Tibial nerve (tissue), 4 donors: Measurements from ENCODE around the gene CDX2. TPM values are rescaled to one million over a fixed set of nuclear protein-coding genes. Genes with fewer than 3 reads are reported as not detected.

ENCODE experiments used
- DNase-seq, 2 donors: peaks; one replicate each; pipeline ENCODE4 v3.0.0-alpha.2; 2019; ENCODE audit warnings: low spot score in 2 of 2
- H3K27ac ChIP-seq, 4 donors: fragments of 200-600 bp; sonication (generic) in 3 of 4; one replicate each; pipeline ENCODE4 v1.5.1; 2017 to 2019; ENCODE audit warnings: mild to moderate bottlenecking in 1 of 4
- H3K27me3 ChIP-seq, 2 donors: fragments of 200-600 bp; sonication (generic) in 1 of 2; one replicate each; pipeline versions ENCODE4 v1.5.1 to v1.6.0; 2017 to 2019
- H3K36me3 ChIP-seq, 3 donors: fragments of 200-600 bp; sonication (generic); one replicate each; pipeline ENCODE4 v1.5.1; 2018 to 2019
- H3K4me1 ChIP-seq, 4 donors: fragments of 200-600 bp; sonication (generic) in 3 of 4; one replicate each; pipeline ENCODE4 v1.5.1; 2017 to 2019
- H3K4me3 ChIP-seq, 4 donors: fragments of 200-600 bp; sonication (generic) in 3 of 4; one replicate each; pipeline ENCODE4 v1.5.1; 2017 to 2019; ENCODE audit warnings: mild to moderate bottlenecking in 1 of 4, moderate library complexity in 1 of 4
- H3K9me3 ChIP-seq, 4 donors: fragments of 200-600 bp; sonication (generic) in 3 of 4; one replicate each; pipeline ENCODE4 v1.5.1; 2017 to 2019
- EP300 ChIP-seq, 2 donors: sonication (generic); formaldehyde crosslinking; IDR thresholded peaks; one replicate each; pipeline ENCODE4 v1.6.1; 2017; ENCODE audit warnings: antibody characterized with exemption in 2 of 2, mild to moderate bottlenecking in 1 of 2
- POLR2A ChIP-seq, 2 donors: fragments of 450-650 bp; IDR thresholded peaks; one replicate each; pipeline ENCODE4 v1.6.1; 2017; ENCODE audit warnings: antibody characterized with exemption in 2 of 2, mild to moderate bottlenecking in 2 of 2, moderate library complexity in 2 of 2
- WGBS, 2 donors: methylation state at CpG; one replicate each; pipeline ENCODE4 v1.1.5; 2018; 5-methylcytosine and 5-hydroxymethylcytosine counted together
- total RNA-seq, 4 donors: library from RNA; depleted of rRNA; stranded (reverse); fragments of >200 nt; gene quantifications; one replicate each; pipeline ENCODE4 v1.1.0, GENCODE V29; 2016
- TF ChIP-seq, protein P1 (sequence below), 5 experiments: fragments of 200-600 bp in 3 of 5; fragments of 450-650 bp in 2 of 5; sonication (generic) in 3 of 5; IDR thresholded peaks; one replicate each; pipeline ENCODE4 v1.5.1; 2016 to 2019; ENCODE audit warnings: antibody characterized with exemption in 5 of 5, mild to moderate bottlenecking in 3 of 5, moderate library complexity in 2 of 5

CDX2 gene
- total RNA-seq, 4 donors from 2014 or later = not detected

DNA sequence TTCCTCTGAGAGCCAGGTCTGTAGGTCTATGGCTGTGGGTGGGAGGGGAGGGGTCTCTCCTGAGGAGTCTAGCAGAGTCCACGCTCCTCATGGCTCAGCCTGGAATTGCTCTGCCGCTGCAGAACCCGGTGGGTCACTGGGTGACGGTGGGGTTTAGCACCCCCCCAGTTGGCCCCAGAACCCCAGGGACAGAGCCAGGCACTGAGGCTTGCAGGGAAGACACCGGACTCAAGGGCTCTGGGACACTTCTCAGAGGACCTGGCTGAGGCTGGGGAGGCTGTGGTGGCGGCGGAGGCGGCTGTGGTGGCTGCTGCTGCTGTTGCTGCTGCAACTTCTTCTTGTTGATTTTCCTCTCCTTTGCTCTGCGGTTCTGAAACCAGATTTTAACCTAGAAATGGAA, 6.1 kb downstream of the CDX2 start:
- WGBS, 2 donors = 62 to 69% methylated on average over 9 of the region's 9 CpGs
- H3K4me1 ChIP-seq = peaks cover 0 to 41% (median 18%) of the 10 kb centered on the region in 4 donors

DNA sequence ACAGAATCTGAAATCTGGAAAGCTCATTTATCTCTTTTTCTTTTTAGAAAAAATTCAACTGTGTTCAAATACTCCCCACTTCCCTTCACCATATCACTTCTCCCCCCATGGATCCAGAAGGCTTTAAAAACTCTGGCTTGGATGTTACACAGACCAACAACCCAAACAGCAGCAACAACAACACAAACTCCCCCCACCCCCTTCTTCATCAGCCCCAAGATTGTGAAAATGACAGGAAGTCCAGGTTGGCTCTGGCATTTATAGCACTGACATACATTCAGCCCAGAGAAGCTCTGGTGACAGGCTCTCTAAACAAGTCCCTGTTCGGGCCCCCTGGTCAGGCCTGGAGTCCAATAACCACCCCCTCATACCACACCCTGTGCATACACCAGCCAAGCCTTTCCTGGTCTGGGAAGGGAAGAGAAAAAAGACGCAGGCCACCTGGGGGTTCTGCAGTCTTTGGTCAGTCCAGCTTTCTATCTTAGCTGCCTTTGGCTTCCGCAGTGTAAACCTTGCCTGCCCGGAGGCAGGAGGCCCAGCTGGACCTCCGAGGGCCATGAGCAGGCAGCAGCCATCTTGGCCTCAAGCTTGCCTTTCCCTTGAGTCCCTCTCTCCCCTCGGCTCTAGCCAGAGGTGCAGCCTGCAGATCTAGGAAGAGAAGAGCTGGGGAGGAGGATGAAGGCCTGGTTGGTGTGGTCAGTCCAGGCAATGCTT, 6.8 kb downstream of the CDX2 start:
- no peaks in the 10 kb centered on the region for H3K36me3 ChIP-seq

More for the DNA sequence above, 6.1 kb downstream of the CDX2 start:
- H3K27me3 ChIP-seq = peaks cover 5 to 100% of the 10 kb centered on the region in 2 donors
- H3K9me3 ChIP-seq = no peaks in the 10 kb centered on the region
- H3K36me3 ChIP-seq = no peaks in the 10 kb centered on the region
- H3K4me3 ChIP-seq = no peak overlapping the region
- no peak overlapping the region for H3K27ac ChIP-seq
- DNase-seq = no peak
- TF ChIP-seq, protein P1, sequence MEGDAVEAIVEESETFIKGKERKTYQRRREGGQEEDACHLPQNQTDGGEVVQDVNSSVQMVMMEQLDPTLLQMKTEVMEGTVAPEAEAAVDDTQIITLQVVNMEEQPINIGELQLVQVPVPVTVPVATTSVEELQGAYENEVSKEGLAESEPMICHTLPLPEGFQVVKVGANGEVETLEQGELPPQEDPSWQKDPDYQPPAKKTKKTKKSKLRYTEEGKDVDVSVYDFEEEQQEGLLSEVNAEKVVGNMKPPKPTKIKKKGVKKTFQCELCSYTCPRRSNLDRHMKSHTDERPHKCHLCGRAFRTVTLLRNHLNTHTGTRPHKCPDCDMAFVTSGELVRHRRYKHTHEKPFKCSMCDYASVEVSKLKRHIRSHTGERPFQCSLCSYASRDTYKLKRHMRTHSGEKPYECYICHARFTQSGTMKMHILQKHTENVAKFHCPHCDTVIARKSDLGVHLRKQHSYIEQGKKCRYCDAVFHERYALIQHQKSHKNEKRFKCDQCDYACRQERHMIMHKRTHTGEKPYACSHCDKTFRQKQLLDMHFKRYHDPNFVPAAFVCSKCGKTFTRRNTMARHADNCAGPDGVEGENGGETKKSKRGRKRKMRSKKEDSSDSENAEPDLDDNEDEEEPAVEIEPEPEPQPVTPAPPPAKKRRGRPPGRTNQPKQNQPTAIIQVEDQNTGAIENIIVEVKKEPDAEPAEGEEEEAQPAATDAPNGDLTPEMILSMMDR (IDR thresholded peaks at IDR 0.05) = no peak
- TF ChIP-seq POLR2A (IDR thresholded peaks at IDR 0.05) (no peak), EP300 (IDR thresholded peaks at IDR 0.05) (no peak)

DNA sequence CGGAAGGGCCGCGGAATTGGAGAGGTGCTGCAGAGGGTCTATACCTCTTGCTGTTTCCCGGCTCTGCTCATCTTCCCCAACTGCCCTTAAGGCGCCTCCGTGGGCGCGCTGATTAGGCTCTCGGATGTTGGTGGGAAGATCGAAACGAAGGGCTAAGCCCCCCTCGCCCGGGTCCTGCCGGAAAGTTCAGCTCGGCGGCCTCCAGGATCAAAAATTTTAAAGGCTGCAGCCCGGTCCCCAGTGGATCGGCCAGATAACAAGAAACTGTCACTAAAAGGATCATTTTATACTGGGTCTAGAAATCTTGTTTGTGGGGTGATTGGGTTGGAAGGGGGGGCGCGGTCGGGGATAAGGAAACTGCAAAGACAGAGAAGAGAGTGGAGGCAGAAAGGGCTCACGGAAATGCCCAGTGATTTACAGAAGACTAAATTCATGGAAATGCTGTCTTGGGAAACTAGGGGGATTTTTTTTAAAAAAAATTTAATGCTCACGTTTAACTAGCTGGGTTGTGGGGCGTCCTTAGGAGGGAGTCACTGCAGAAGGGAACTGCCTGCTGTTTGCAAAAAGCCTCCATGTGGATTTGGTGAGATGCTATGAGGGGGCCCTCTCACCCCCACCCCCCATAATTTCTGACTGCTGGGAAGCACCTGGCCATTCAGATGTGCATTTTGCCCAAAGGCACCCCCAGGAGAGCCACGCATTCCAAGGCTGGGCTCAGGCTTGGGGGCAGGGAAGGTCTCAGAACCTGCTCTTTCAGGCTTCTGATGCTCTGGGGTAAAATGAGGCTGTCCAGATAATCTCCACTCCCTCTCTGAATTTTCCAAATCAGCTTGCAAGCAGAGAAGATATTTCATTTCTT, 7.7 kb downstream of the CDX2 start:
- peak overlapping the region; percentile 17 to 47 (median 28) for H3K4me3 ChIP-seq
- H3K4me1 ChIP-seq = peaks cover 0 to 26% (median 17%) of the 10 kb centered on the region in 4 donors
- 14% methylated on average over 21 of the region's 25 CpGs for WGBS, 2 donors
- peaks cover 5 to 100% of the 10 kb centered on the region in 2 donors for H3K27me3 ChIP-seq
- no peak for DNase-seq
- TF ChIP-seq POLR2A (IDR thresholded peaks at IDR 0.05) (no peak), EP300 (IDR thresholded peaks at IDR 0.05) (no peak)
- TF ChIP-seq, protein P1 (IDR thresholded peaks at IDR 0.05) = no peak
- peak overlapping the region in 1 of 4 donors; percentile 47 for H3K27ac ChIP-seq
- H3K9me3 ChIP-seq = no peaks in the 10 kb centered on the region
- no peaks in the 10 kb centered on the region for H3K36me3 ChIP-seq

More for the DNA sequence above, 6.8 kb downstream of the CDX2 start:
- DNase-seq = no peak
- Histone ChIP-seq H3K27me3 (peaks cover 5 to 100% of the 10 kb centered on the region in 2 donors), H3K4me1 (peaks cover 0 to 34% (median 18%) of the 10 kb centered on the region in 4 donors), H3K4me3 (no peak overlapping the region), H3K27ac (no peak overlapping the region), H3K9me3 (no peaks in the 10 kb centered on the region)
- TF ChIP-seq EP300 (IDR thresholded peaks at IDR 0.05) = no peak
- TF ChIP-seq, protein P1 (IDR thresholded peaks at IDR 0.05) = no peak
- no peak for TF ChIP-seq POLR2A (IDR thresholded peaks at IDR 0.05)
- WGBS, 2 donors = 37 to 41% methylated on average over 6 of the region's 6 CpGs

DNA sequence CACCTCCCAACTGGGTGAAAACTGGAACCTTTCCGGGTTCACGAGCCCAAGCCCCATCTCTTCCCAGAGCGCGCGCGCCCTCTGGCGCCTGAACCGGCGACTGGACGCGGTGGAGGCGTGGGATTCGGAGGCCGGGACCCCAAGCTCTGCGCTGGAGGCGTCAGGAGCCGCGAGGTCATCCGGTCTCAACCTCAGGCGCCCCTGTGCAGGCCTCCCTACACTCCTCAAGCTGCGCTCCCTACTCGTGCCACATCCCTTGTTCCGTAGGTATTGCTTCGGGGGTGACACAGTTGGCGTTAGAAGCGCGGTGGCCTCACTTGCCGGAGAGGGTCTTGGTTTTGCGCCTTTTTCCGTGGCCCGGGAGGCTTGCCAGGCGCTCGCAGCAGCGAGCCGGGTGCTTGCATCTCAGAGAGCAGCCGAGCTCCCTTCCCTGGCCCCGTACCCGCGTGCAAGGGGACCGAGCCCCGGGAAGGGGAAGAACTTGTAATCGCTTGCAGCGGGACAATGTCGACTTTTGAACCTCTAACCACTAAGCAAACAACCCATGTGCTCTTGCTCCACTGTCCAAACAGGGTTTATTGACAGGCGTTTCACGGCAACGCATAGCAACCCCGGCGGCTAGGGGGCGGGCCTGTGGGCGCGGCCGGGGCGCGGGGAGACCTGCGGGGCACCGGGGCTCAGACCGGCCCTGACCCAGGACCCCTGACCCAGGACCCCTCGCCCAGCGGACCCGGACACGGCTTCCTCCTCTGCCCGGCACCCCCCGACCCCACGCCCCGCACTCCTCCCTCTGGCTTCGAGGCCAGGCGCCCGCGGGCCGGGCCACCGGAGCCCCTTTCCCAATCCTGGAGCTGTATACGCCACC, 8.5 kb downstream of the CDX2 start:
- H3K27me3 ChIP-seq = peaks cover 5 to 100% of the 10 kb centered on the region in 2 donors
- WGBS, 2 donors = 1 to 3% methylated on average over 23 to 72 of the region's 73 CpGs

More for the DNA sequence above, 8.5 kb downstream of the CDX2 start:
- peaks cover 0 to 19% (median 14%) of the 10 kb centered on the region in 4 donors for H3K4me1 ChIP-seq
- no peaks in the 10 kb centered on the region for H3K36me3 ChIP-seq
- peak overlapping the region; percentile 17 to 47 (median 28) for H3K4me3 ChIP-seq
- TF ChIP-seq, protein P1 (IDR thresholded peaks at IDR 0.05) = peak in 3 of 5 experiments; percentile 8 to 28 (median 27)
- no peak for TF ChIP-seq EP300 (IDR thresholded peaks at IDR 0.05)
- no peaks in the 10 kb centered on the region for H3K9me3 ChIP-seq
- DNase-seq = no peak
- H3K27ac ChIP-seq = no peak overlapping the region
